ENCODE measurements around the gene SPTB.

SPTB gene

DNA sequence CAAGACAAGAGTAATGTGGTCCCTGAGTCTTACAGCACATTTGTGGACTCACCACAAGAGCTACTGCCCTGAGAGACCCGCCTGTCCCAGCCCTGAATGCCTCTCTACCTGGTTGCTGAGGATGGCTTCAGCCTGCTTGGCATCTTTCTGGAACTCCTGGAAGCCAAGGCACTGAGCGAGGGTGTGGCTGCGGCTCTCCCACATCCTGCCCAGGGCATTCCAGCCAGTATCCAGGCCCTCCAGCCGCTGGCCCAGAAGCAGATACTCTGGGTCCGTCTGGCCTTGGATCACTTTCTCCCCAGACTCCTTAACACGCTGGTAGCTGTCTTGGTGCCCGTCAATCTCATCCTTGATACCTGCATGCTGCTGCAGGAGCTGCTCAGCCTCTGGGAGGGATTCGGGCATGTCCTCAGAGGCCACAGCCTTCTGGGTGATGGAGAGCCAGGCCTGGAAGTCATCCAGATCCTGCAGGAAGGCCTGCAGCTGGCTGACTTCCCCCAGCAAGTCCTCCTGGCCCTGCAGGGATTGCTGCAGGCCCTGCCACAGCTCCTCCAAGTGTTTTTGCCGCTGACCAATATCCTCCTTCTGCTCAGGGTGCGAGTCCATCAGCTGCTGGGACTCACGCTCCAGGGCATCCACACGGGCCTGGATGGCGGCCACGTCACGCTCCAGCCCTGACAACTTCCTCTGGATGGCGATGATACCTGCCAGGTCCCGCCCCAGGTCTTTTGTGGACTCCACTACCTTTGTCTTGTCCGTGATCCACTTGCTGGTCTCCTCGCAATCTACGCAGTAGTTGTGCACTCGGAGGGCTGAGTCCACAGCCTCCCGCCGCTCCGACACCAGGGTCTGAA is 93.2 kb downstream of the SPTB start:
- DNase-seq (ENCODE audit: low read depth), result no peak
- peaks cover 10% of the 10 kb centered on the region for H3K27me3 ChIP-seq (replicated peaks; ENCODE audit: control insufficient read depth, insufficient read depth, low read length)
- no peaks in the 10 kb centered on the region for H3K9me3 ChIP-seq (ENCODE audit: control insufficient read depth, low read length)
- H3K9ac ChIP-seq (ENCODE audit: low read length), result no peak overlapping the region
- no peak overlapping the region for H3K4me3 ChIP-seq (ENCODE audit: low read length)
- no peaks in the 10 kb centered on the region for H3K36me3 ChIP-seq (ENCODE audit: control insufficient read depth, insufficient read depth, low read length, severe bottlenecking)
- H3K4me1 ChIP-seq (ENCODE audit: control insufficient read depth, insufficient read depth, low read length), result no peaks in the 10 kb centered on the region

- Histone ChIP-seq H3K36me3 (ENCODE audit: control insufficient read depth, insufficient read depth, low read length, severe bottlenecking) (no peaks in the 10 kb centered on the region), H3K4me1 (ENCODE audit: control insufficient read depth, insufficient read depth, low read length) (no peaks in the 10 kb centered on the region), H3K4me3 (ENCODE audit: low read length) (no peak overlapping the region), H3K9me3 (ENCODE audit: control insufficient read depth, low read length) (no peaks in the 10 kb centered on the region), H3K9ac (ENCODE audit: low read length) (no peak overlapping the region), H3K27me3 (replicated peaks; ENCODE audit: control insufficient read depth, insufficient read depth, low read length) (peaks cover 19% of the 10 kb centered on the region)
- no peak for DNase-seq (ENCODE audit: low read depth)
Measured at GRCh38 chr14:64784006-64784405, 95.7 kb downstream of the SPTB start.

GRCh38 chr14:64782196-64782595 is 97.5 kb downstream of the SPTB start:
- H3K36me3 ChIP-seq (ENCODE audit: control insufficient read depth, insufficient read depth, low read length, severe bottlenecking), result no peaks in the 10 kb centered on the region
- DNase-seq (ENCODE audit: low read depth), result no peak
- H3K4me1 ChIP-seq (ENCODE audit: control insufficient read depth, insufficient read depth, low read length), result no peaks in the 10 kb centered on the region
- no peaks in the 10 kb centered on the region for H3K9me3 ChIP-seq (ENCODE audit: control insufficient read depth, low read length)
- H3K9ac ChIP-seq (ENCODE audit: low read length), result no peak overlapping the region
- H3K27me3 ChIP-seq (replicated peaks; ENCODE audit: control insufficient read depth, insufficient read depth, low read length), result peaks cover 17% of the 10 kb centered on the region
- H3K4me3 ChIP-seq (ENCODE audit: low read length), result no peak overlapping the region

DNA sequence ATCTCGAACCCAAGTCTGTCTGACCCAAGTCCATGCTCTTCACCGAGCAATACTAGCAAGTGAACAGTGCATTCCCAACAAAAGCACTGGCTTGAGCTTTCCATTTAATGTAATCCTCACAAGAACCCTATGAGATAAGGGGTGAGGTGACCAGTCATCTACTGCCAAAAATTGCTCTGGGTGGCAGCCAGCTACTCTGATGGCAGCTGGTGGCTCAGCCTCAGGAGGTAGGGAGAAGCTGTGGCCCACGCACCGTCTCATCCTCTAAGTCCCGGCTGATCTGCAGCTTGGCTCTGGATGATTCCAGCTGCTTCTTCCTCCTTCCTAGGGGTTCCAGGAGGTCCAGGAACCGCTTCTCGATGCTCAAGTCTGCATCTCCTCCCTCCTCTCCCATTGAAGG is 100.2 kb downstream of the SPTB start:
- H3K9ac ChIP-seq (ENCODE audit: low read length), result no peak overlapping the region
- H3K27me3 ChIP-seq (replicated peaks; ENCODE audit: control insufficient read depth, insufficient read depth, low read length), result peaks cover 40% of the 10 kb centered on the region
- no peaks in the 10 kb centered on the region for H3K36me3 ChIP-seq (ENCODE audit: control insufficient read depth, insufficient read depth, low read length, severe bottlenecking)
- DNase-seq (ENCODE audit: low read depth), result no peak
- no peaks in the 10 kb centered on the region for H3K9me3 ChIP-seq (ENCODE audit: control insufficient read depth, low read length)
- H3K4me3 ChIP-seq (ENCODE audit: low read length), result no peak overlapping the region
- H3K4me1 ChIP-seq (ENCODE audit: control insufficient read depth, insufficient read depth, low read length), result no peaks in the 10 kb centered on the region

DNA sequence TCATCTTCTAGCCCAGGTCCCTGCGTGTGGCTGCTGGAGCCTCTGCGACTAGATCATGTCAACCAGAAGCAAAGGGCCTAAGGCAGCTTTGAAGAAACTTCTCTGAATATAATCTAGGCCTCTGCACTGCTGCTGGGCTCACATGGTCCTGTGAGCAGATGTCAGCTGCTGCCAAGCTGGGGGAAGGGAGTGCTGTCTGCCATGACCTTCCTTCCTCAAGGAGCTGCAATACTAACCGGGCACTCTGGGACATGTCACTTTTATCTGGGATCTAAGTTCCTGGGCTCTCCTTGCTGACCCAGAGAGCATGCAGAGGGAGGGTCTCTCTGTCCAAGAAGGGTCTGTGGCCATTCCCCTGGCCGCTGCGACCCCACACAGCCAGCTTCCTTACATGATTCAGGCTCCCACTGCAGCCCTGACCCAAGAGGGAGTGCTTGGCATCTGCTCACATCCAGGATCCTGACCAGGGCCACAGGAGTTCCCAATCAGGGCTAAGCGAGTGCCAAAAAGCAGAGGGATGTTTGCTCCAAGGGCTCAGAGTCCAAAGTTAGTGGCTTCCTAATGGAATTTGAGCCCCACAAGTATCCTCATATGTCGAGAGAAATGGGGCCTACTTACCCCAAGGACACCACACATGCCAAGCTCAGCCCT is 101.5 kb downstream of the SPTB start:
- Histone ChIP-seq H3K4me3 (ENCODE audit: low read length) (no peak overlapping the region), H3K4me1 (ENCODE audit: control insufficient read depth, insufficient read depth, low read length) (no peaks in the 10 kb centered on the region), H3K27me3 (replicated peaks; ENCODE audit: control insufficient read depth, insufficient read depth, low read length) (peaks cover 48% of the 10 kb centered on the region), H3K9ac (ENCODE audit: low read length) (no peak overlapping the region), H3K36me3 (ENCODE audit: control insufficient read depth, insufficient read depth, low read length, severe bottlenecking) (no peaks in the 10 kb centered on the region), H3K9me3 (ENCODE audit: control insufficient read depth, low read length) (peaks cover 4% of the 10 kb centered on the region)
- DNase-seq (ENCODE audit: low read depth), result no peak

- peaks cover 4% of the 10 kb centered on the region for H3K9me3 ChIP-seq (ENCODE audit: control insufficient read depth, low read length)
- no peak overlapping the region for H3K4me3 ChIP-seq (ENCODE audit: low read length)
- H3K36me3 ChIP-seq (ENCODE audit: control insufficient read depth, insufficient read depth, low read length, severe bottlenecking), result no peaks in the 10 kb centered on the region
- H3K27me3 ChIP-seq (replicated peaks; ENCODE audit: control insufficient read depth, insufficient read depth, low read length), result peaks cover 46% of the 10 kb centered on the region
- no peaks in the 10 kb centered on the region for H3K4me1 ChIP-seq (ENCODE audit: control insufficient read depth, insufficient read depth, low read length)
- no peak for DNase-seq (ENCODE audit: low read depth)
- H3K9ac ChIP-seq (ENCODE audit: low read length), result no peak overlapping the region
Measured at GRCh38 chr14:64777461-64777860, 102.2 kb downstream of the SPTB start.

DNA sequence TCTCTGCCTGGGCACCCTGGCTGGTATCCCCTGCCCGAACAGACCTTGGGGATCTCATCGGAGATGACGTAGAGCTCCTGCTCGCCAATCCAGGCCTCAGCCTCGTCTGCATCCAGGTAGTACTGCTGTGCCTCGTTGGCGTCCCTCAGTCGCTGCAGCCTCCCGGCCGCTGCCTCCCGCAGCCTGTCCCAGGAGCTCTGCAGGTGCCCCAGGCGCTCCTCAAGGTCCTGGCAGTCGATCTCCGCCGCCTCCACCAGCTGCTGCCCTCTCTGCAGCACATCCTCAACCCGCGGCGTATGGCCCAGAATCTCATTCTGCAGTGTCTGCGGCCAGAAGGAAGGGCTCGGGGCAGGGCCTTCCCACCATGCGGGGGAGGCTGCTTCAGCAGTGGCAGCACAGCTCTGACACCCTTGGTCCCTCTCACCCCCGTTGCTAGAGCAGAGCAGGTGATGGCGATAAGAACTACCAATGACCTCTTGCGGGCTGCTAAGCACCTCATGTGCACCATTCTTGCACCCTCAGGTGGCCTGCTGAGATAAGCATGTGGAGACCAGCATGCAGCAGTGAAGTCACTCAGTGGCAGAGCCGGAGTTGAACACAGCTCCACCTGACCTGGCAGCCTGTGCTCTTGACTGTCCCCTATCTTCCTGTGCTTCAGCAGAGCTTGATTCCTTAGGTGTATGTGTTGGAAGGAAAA is 104.5 kb downstream of the SPTB start:
- H3K4me3 ChIP-seq (ENCODE audit: low read length), result no peak overlapping the region
- no peaks in the 10 kb centered on the region for H3K4me1 ChIP-seq (ENCODE audit: control insufficient read depth, insufficient read depth, low read length)
- DNase-seq (ENCODE audit: low read depth), result no peak
- no peak overlapping the region for H3K9ac ChIP-seq (ENCODE audit: low read length)
- H3K9me3 ChIP-seq (ENCODE audit: control insufficient read depth, low read length), result peaks cover 4% of the 10 kb centered on the region
- no peaks in the 10 kb centered on the region for H3K36me3 ChIP-seq (ENCODE audit: control insufficient read depth, insufficient read depth, low read length, severe bottlenecking)
- H3K27me3 ChIP-seq (replicated peaks; ENCODE audit: control insufficient read depth, insufficient read depth, low read length), result peaks cover 63% of the 10 kb centered on the region

- Histone ChIP-seq H3K27me3 (replicated peaks; ENCODE audit: control insufficient read depth, insufficient read depth, low read length) (peaks cover 57% of the 10 kb centered on the region), H3K9me3 (ENCODE audit: control insufficient read depth, low read length) (peaks cover 4% of the 10 kb centered on the region), H3K4me1 (ENCODE audit: control insufficient read depth, insufficient read depth, low read length) (no peaks in the 10 kb centered on the region), H3K4me3 (ENCODE audit: low read length) (no peak overlapping the region), H3K9ac (ENCODE audit: low read length) (no peak overlapping the region), H3K36me3 (ENCODE audit: control insufficient read depth, insufficient read depth, low read length, severe bottlenecking) (no peaks in the 10 kb centered on the region)
- no peak for DNase-seq (ENCODE audit: low read depth)
Measured at GRCh38 chr14:64774272-64774671, 105.4 kb downstream of the SPTB start.

GRCh38 chr14:64773577-64773976 is 106.1 kb downstream of the SPTB start:
- peaks cover 58% of the 10 kb centered on the region for H3K27me3 ChIP-seq (replicated peaks; ENCODE audit: control insufficient read depth, insufficient read depth, low read length)
- H3K4me1 ChIP-seq (ENCODE audit: control insufficient read depth, insufficient read depth, low read length), result no peaks in the 10 kb centered on the region
- no peak for DNase-seq (ENCODE audit: low read depth)
- no peaks in the 10 kb centered on the region for H3K36me3 ChIP-seq (ENCODE audit: control insufficient read depth, insufficient read depth, low read length, severe bottlenecking)
- no peak overlapping the region for H3K9ac ChIP-seq (ENCODE audit: low read length)
- H3K4me3 ChIP-seq (ENCODE audit: low read length), result no peak overlapping the region
- peaks cover 4% of the 10 kb centered on the region for H3K9me3 ChIP-seq (ENCODE audit: control insufficient read depth, low read length)

- Histone ChIP-seq H3K27me3 (replicated peaks; ENCODE audit: control insufficient read depth, insufficient read depth, low read length) (peaks cover 58% of the 10 kb centered on the region), H3K4me1 (ENCODE audit: control insufficient read depth, insufficient read depth, low read length) (no peaks in the 10 kb centered on the region), H3K4me3 (ENCODE audit: low read length) (no peak overlapping the region), H3K9ac (ENCODE audit: low read length) (no peak overlapping the region), H3K9me3 (ENCODE audit: control insufficient read depth, low read length) (peaks cover 4% of the 10 kb centered on the region), H3K36me3 (ENCODE audit: control insufficient read depth, insufficient read depth, low read length, severe bottlenecking) (no peaks in the 10 kb centered on the region)
- no peak for DNase-seq (ENCODE audit: low read depth)
Measured at GRCh38 chr14:64773046-64773445, 106.7 kb downstream of the SPTB start.

- Histone ChIP-seq H3K36me3 (ENCODE audit: control insufficient read depth, insufficient read depth, low read length, severe bottlenecking) (no peaks in the 10 kb centered on the region), H3K4me3 (ENCODE audit: low read length) (no peak overlapping the region), H3K27me3 (replicated peaks; ENCODE audit: control insufficient read depth, insufficient read depth, low read length) (peaks cover 64% of the 10 kb centered on the region), H3K9me3 (ENCODE audit: control insufficient read depth, low read length) (peaks cover 4% of the 10 kb centered on the region), H3K4me1 (ENCODE audit: control insufficient read depth, insufficient read depth, low read length) (no peaks in the 10 kb centered on the region), H3K9ac (ENCODE audit: low read length) (no peak overlapping the region)
- no peak for DNase-seq (ENCODE audit: low read depth)
Measured at GRCh38 chr14:64772397-64772950, 107.2 kb downstream of the SPTB start.
